AG09309 (cell line): ENCODE data around the gene GTPBP2.

Experiments used
- DNase-seq: peaks from one replicate; pipeline ENCODE4 v3.0.0-alpha.2; 2010; ENCODE audit warnings: low read depth
- H3K4me3 ChIP-seq: 2 replicates; pipeline ENCODE4 v1.5.1; 2011; ENCODE audit warnings: mild to moderate bottlenecking, low read depth, low read length, moderate library complexity; ENCODE audit not compliant: control insufficient read depth
- CTCF ChIP-seq: IDR thresholded peaks from 2 replicates; pipeline ENCODE4 v1.5.1; 2011; ENCODE audit warnings: mild to moderate bottlenecking, low read depth, low read length, inconsistent platforms; ENCODE audit not compliant: insufficient read depth, control insufficient read depth; ENCODE audit errors: missing control alignments

GTPBP2 gene

GRCh38 chr6:43610431-43610830 is 18.6 kb downstream of the GTPBP2 start:
- H3K4me3 ChIP-seq: no peak overlapping the region
- DNase-seq: no peak
- no peak for TF ChIP-seq CTCF

- no peak for DNase-seq
- no peak for TF ChIP-seq CTCF
- no peak overlapping the region for H3K4me3 ChIP-seq
These were observed 19.7 kb downstream of the GTPBP2 start for GRCh38 chr6:43609402-43609801.

- H3K4me3 ChIP-seq: no peak overlapping the region
- TF ChIP-seq CTCF: no peak
- DNase-seq: no peak
These were observed 20.3 kb downstream of the GTPBP2 start for GRCh38 chr6:43608807-43609206.

GRCh38 chr6:43608310-43608763 is 20.7 kb downstream of the GTPBP2 start:
- no peak overlapping the region for H3K4me3 ChIP-seq
- DNase-seq: no peak
- peak; percentile 86 for TF ChIP-seq CTCF

GRCh38 chr6:43606019-43606418 is 23.0 kb downstream of the GTPBP2 start:
- no peak for TF ChIP-seq CTCF
- H3K4me3 ChIP-seq: no peak overlapping the region
- DNase-seq: no peak

- H3K4me3 ChIP-seq: no peak overlapping the region
- peak; percentile 55 for DNase-seq
- TF ChIP-seq CTCF: no peak
These were observed 24.9 kb downstream of the GTPBP2 start for GRCh38 chr6:43604174-43604573.

GRCh38 chr6:43600595-43600994 is 28.5 kb downstream of the GTPBP2 start:
- no peak for TF ChIP-seq CTCF
- no peak for DNase-seq
- no peak overlapping the region for H3K4me3 ChIP-seq
